ENCODE measurements around the gene GTPBP6.

GTPBP6 gene

GRCh38 chrX:338281-338835 is 19.8 kb upstream of the GTPBP6 start:
- Histone ChIP-seq H2BK5ac (ENCODE audit: low read length) (no peak overlapping the region), H3K4ac (ENCODE audit: low read depth, low read length) (no peak overlapping the region), H3K23ac (ENCODE audit: low read length) (no peak overlapping the region), H3K18ac (ENCODE audit: low read length) (no peak overlapping the region), H3K27ac (ENCODE audit: low read depth, low read length) (no peak overlapping the region), H4K5ac (ENCODE audit: low read length) (no peak overlapping the region), H3K79me1 (ENCODE audit: low read length) (no peaks in the 10 kb centered on the region), H3K4me3 (ENCODE audit: low read length) (no peak overlapping the region), H2BK15ac (replicated peaks; ENCODE audit: low read depth) (no peak overlapping the region), H3K27me3 (ENCODE audit: insufficient read depth, low read length, poor library complexity) (no peaks in the 10 kb centered on the region), H3K4me2 (ENCODE audit: low read length) (no peak overlapping the region), H3K4me1 (ENCODE audit: control insufficient read depth, low read depth, low read length) (no peaks in the 10 kb centered on the region), H2BK120ac (ENCODE audit: low read depth, low read length) (no peak overlapping the region), H3K79me2 (ENCODE audit: control insufficient read depth, insufficient read depth, low read length) (no peaks in the 10 kb centered on the region), H3K56ac (ENCODE audit: low read length) (no peak overlapping the region), H4K8ac (ENCODE audit: low read depth, low read length) (no peak overlapping the region), H3K36me3 (ENCODE audit: control insufficient read depth, insufficient read depth, low read length) (peaks cover 1% of the 10 kb centered on the region), H2AK5ac (ENCODE audit: low read length) (no peak overlapping the region), H3K9ac (ENCODE audit: low read length) (no peak overlapping the region)
- WGBS (ENCODE audit: extremely low coverage, insufficient coverage, low lambda C conversion rate), result no CpG with 5 or more reads among the region's 53 CpGs
- DNase-seq, result no peak

- H3K4me2 ChIP-seq (ENCODE audit: low read length), result no peak overlapping the region
- H3K27me3 ChIP-seq (ENCODE audit: insufficient read depth, low read length, poor library complexity), result no peaks in the 10 kb centered on the region
- H4K5ac ChIP-seq (ENCODE audit: low read length), result no peak overlapping the region
- H3K79me1 ChIP-seq (ENCODE audit: low read length), result no peaks in the 10 kb centered on the region
- no peak overlapping the region for H2BK120ac ChIP-seq (ENCODE audit: low read depth, low read length)
- no peak overlapping the region for H2BK15ac ChIP-seq (replicated peaks; ENCODE audit: low read depth)
- H3K56ac ChIP-seq (ENCODE audit: low read length), result no peak overlapping the region
- peaks cover 1% of the 10 kb centered on the region for H3K36me3 ChIP-seq (ENCODE audit: control insufficient read depth, insufficient read depth, low read length)
- no peak overlapping the region for H4K8ac ChIP-seq (ENCODE audit: low read depth, low read length)
- H3K4ac ChIP-seq (ENCODE audit: low read depth, low read length), result no peak overlapping the region
- no peaks in the 10 kb centered on the region for H3K4me1 ChIP-seq (ENCODE audit: control insufficient read depth, low read depth, low read length)
- no peak overlapping the region for H3K18ac ChIP-seq (ENCODE audit: low read length)
- no peak overlapping the region for H3K23ac ChIP-seq (ENCODE audit: low read length)
- no peak overlapping the region for H3K4me3 ChIP-seq (ENCODE audit: low read length)
- no peak overlapping the region for H3K27ac ChIP-seq (ENCODE audit: low read depth, low read length)
- no peak overlapping the region for H2BK5ac ChIP-seq (ENCODE audit: low read length)
- DNase-seq, result no peak
- no peak overlapping the region for H2AK5ac ChIP-seq (ENCODE audit: low read length)
- no peaks in the 10 kb centered on the region for H3K79me2 ChIP-seq (ENCODE audit: control insufficient read depth, insufficient read depth, low read length)
- no CpG with 5 or more reads among the region's 38 CpGs for WGBS (ENCODE audit: extremely low coverage, insufficient coverage, low lambda C conversion rate)
- H3K9ac ChIP-seq (ENCODE audit: low read length), result no peak overlapping the region
These were observed 18.8 kb upstream of the GTPBP6 start for GRCh38 chrX:337331-337831.

GRCh38 chrX:336227-336626 is 17.6 kb upstream of the GTPBP6 start:
- no peaks in the 10 kb centered on the region for H3K79me1 ChIP-seq (ENCODE audit: low read length)
- no CpG with 5 or more reads among the region's 21 CpGs for WGBS (ENCODE audit: extremely low coverage, insufficient coverage, low lambda C conversion rate)

GRCh38 chrX:335758-336155 is 17.2 kb upstream of the GTPBP6 start:
- H3K9ac ChIP-seq (ENCODE audit: low read length), result no peak overlapping the region
- no peak overlapping the region for H2BK120ac ChIP-seq (ENCODE audit: low read depth, low read length)
- WGBS (ENCODE audit: extremely low coverage, insufficient coverage, low lambda C conversion rate), result no CpG with 5 or more reads among the region's 17 CpGs
- H4K5ac ChIP-seq (ENCODE audit: low read length), result no peak overlapping the region
- H3K4ac ChIP-seq (ENCODE audit: low read depth, low read length), result no peak overlapping the region
- H3K18ac ChIP-seq (ENCODE audit: low read length), result no peak overlapping the region
- no peak overlapping the region for H4K8ac ChIP-seq (ENCODE audit: low read depth, low read length)
- no peak overlapping the region for H3K23ac ChIP-seq (ENCODE audit: low read length)
- no peak overlapping the region for H2BK5ac ChIP-seq (ENCODE audit: low read length)
- no peak overlapping the region for H2BK15ac ChIP-seq (replicated peaks; ENCODE audit: low read depth)
- no peak overlapping the region for H3K56ac ChIP-seq (ENCODE audit: low read length)
- no peak for DNase-seq
- no peaks in the 10 kb centered on the region for H3K79me2 ChIP-seq (ENCODE audit: control insufficient read depth, insufficient read depth, low read length)
- H3K36me3 ChIP-seq (ENCODE audit: control insufficient read depth, insufficient read depth, low read length), result peaks cover 1% of the 10 kb centered on the region
- H3K4me1 ChIP-seq (ENCODE audit: control insufficient read depth, low read depth, low read length), result no peaks in the 10 kb centered on the region
- H3K27ac ChIP-seq (ENCODE audit: low read depth, low read length), result no peak overlapping the region
- H3K4me2 ChIP-seq (ENCODE audit: low read length), result no peak overlapping the region
- no peak overlapping the region for H2AK5ac ChIP-seq (ENCODE audit: low read length)
- H3K79me1 ChIP-seq (ENCODE audit: low read length), result no peaks in the 10 kb centered on the region
- H3K27me3 ChIP-seq (ENCODE audit: insufficient read depth, low read length, poor library complexity), result no peaks in the 10 kb centered on the region
- H3K4me3 ChIP-seq (ENCODE audit: low read length), result no peak overlapping the region

More at GRCh38 chrX:336227-336626, 17.6 kb upstream of the GTPBP6 start:
- H3K23ac ChIP-seq (ENCODE audit: low read length), result no peak overlapping the region
- H3K36me3 ChIP-seq (ENCODE audit: control insufficient read depth, insufficient read depth, low read length), result peaks cover 1% of the 10 kb centered on the region
- H3K79me2 ChIP-seq (ENCODE audit: control insufficient read depth, insufficient read depth, low read length), result no peaks in the 10 kb centered on the region
- H3K4me1 ChIP-seq (ENCODE audit: control insufficient read depth, low read depth, low read length), result no peaks in the 10 kb centered on the region
- no peak overlapping the region for H3K27ac ChIP-seq (ENCODE audit: low read depth, low read length)
- no peak for DNase-seq
- no peak overlapping the region for H4K5ac ChIP-seq (ENCODE audit: low read length)
- no peaks in the 10 kb centered on the region for H3K27me3 ChIP-seq (ENCODE audit: insufficient read depth, low read length, poor library complexity)
- H3K9ac ChIP-seq (ENCODE audit: low read length), result no peak overlapping the region
- no peak overlapping the region for H3K4me2 ChIP-seq (ENCODE audit: low read length)
- H3K18ac ChIP-seq (ENCODE audit: low read length), result no peak overlapping the region
- H2BK15ac ChIP-seq (replicated peaks; ENCODE audit: low read depth), result no peak overlapping the region
- H3K4me3 ChIP-seq (ENCODE audit: low read length), result no peak overlapping the region
- no peak overlapping the region for H4K8ac ChIP-seq (ENCODE audit: low read depth, low read length)
- H2AK5ac ChIP-seq (ENCODE audit: low read length), result no peak overlapping the region
- no peak overlapping the region for H3K4ac ChIP-seq (ENCODE audit: low read depth, low read length)
- H3K56ac ChIP-seq (ENCODE audit: low read length), result no peak overlapping the region
- H2BK120ac ChIP-seq (ENCODE audit: low read depth, low read length), result no peak overlapping the region
- H2BK5ac ChIP-seq (ENCODE audit: low read length), result no peak overlapping the region

- no peak overlapping the region for H3K4me3 ChIP-seq (ENCODE audit: low read length)
- no peak overlapping the region for H2AK5ac ChIP-seq (ENCODE audit: low read length)
- H3K4me1 ChIP-seq (ENCODE audit: control insufficient read depth, low read depth, low read length), result no peaks in the 10 kb centered on the region
- no peak overlapping the region for H3K9ac ChIP-seq (ENCODE audit: low read length)
- no peak overlapping the region for H3K56ac ChIP-seq (ENCODE audit: low read length)
- DNase-seq, result no peak
- no peaks in the 10 kb centered on the region for H3K79me2 ChIP-seq (ENCODE audit: control insufficient read depth, insufficient read depth, low read length)
- H3K4ac ChIP-seq (ENCODE audit: low read depth, low read length), result no peak overlapping the region
- H4K8ac ChIP-seq (ENCODE audit: low read depth, low read length), result no peak overlapping the region
- no peak overlapping the region for H2BK120ac ChIP-seq (ENCODE audit: low read depth, low read length)
- H4K5ac ChIP-seq (ENCODE audit: low read length), result no peak overlapping the region
- H3K79me1 ChIP-seq (ENCODE audit: low read length), result no peaks in the 10 kb centered on the region
- no peaks in the 10 kb centered on the region for H3K27me3 ChIP-seq (ENCODE audit: insufficient read depth, low read length, poor library complexity)
- H2BK5ac ChIP-seq (ENCODE audit: low read length), result no peak overlapping the region
- H2BK15ac ChIP-seq (replicated peaks; ENCODE audit: low read depth), result no peak overlapping the region
- WGBS (ENCODE audit: extremely low coverage, insufficient coverage, low lambda C conversion rate), result no CpG with 5 or more reads among the region's 47 CpGs
- H3K36me3 ChIP-seq (ENCODE audit: control insufficient read depth, insufficient read depth, low read length), result peaks cover 1% of the 10 kb centered on the region
- H3K4me2 ChIP-seq (ENCODE audit: low read length), result no peak overlapping the region
- no peak overlapping the region for H3K18ac ChIP-seq (ENCODE audit: low read length)
- H3K27ac ChIP-seq (ENCODE audit: low read depth, low read length), result no peak overlapping the region
- no peak overlapping the region for H3K23ac ChIP-seq (ENCODE audit: low read length)
These were observed 16.6 kb upstream of the GTPBP6 start for GRCh38 chrX:334971-335757.
